HEK293 (cell line): Measurements from ENCODE around the gene RGSL1.

ENCODE experiments used
- CTCF ChIA-PET: fragments of 350-600 bp; formaldehyde crosslinking; extraction: SDS; loops from one replicate; lab custom pipeline; 2021; ENCODE audit warnings: antibody characterized with exemption; lab: Yijun Ruan, JAX
- POLR2A ChIA-PET: fragments of 300-600 bp; formaldehyde crosslinking; extraction: SDS; loops from one replicate; lab custom pipeline; 2020; ENCODE audit warnings: antibody characterized with exemption, inconsistent platforms; lab: Yijun Ruan, JAX
- H3K27ac ChIP-seq: fragments of 200-500 bp; sonication (Bioruptor generic); 2 replicates; pipeline ENCODE4 v1.5.1; 2014; ENCODE audit warnings: low read depth, low read length, control low read depth, inconsistent platforms; ENCODE audit errors: extremely low read depth
- H3K36me3 ChIP-seq, 2 experiments: fragments of 200-500 bp in 1 of 2; sonication (Bioruptor generic) in 1 of 2; 1 replicate in 1 of 2; 2 replicates in 1 of 2; pipeline ENCODE4 v1.5.1; 2014 to 2017; ENCODE audit warnings: inconsistent platforms in 2 of 2, low read length in 2 of 2; ENCODE audit not compliant: control insufficient read depth in 2 of 2, insufficient read depth in 1 of 2
- H3K4me1 ChIP-seq: fragments of 200-500 bp; sonication (Bioruptor generic); 2 replicates; pipeline ENCODE4 v1.5.1; 2014; ENCODE audit warnings: mild to moderate bottlenecking, low read length, inconsistent platforms; ENCODE audit not compliant: control insufficient read depth, insufficient read depth
- H3K4me3 ChIP-seq: 2 replicates; pipeline ENCODE4 v1.5.1; 2011; ENCODE audit warnings: low read depth, mild to moderate bottlenecking, control low read depth, low read length, moderate library complexity
- H3K9me3 ChIP-seq: fragments of 200-500 bp; sonication (Bioruptor generic); 2 replicates; pipeline ENCODE4 v1.5.1; 2014; ENCODE audit warnings: low read depth, low read length, inconsistent platforms; ENCODE audit not compliant: control insufficient read depth, insufficient read depth
- BCL11A ChIP-seq: fragments of 450-650 bp; formaldehyde crosslinking; IDR thresholded peaks from 2 replicates; pipeline ENCODE4 v1.5.1; 2016; ENCODE audit warnings: low read depth, missing biosample characterization, missing genetic modification characterization
- FEZF1 ChIP-seq: fragments of 450-650 bp; formaldehyde crosslinking; IDR thresholded peaks from 2 replicates; pipeline ENCODE4 v1.5.1; 2016; ENCODE audit warnings: missing biosample characterization, missing genetic modification characterization
- PRDM2 ChIP-seq: fragments of 450-650 bp; formaldehyde crosslinking; IDR thresholded peaks from 2 replicates; pipeline ENCODE4 v1.5.1; 2016; ENCODE audit warnings: missing biosample characterization, missing genetic modification characterization, borderline replicate concordance
- PRDM4 ChIP-seq: fragments of 450-650 bp; formaldehyde crosslinking; IDR thresholded peaks from 2 replicates; pipeline ENCODE4 v1.5.1; 2017; ENCODE audit warnings: missing biosample characterization, missing genetic modification characterization
- SCRT1 ChIP-seq: fragments of 450-650 bp; formaldehyde crosslinking; IDR thresholded peaks from 2 replicates; pipeline ENCODE4 v1.5.1; 2016; ENCODE audit warnings: missing biosample characterization, missing genetic modification characterization, borderline replicate concordance
- ZBTB10 ChIP-seq: fragments of 450-650 bp; formaldehyde crosslinking; IDR thresholded peaks from 2 replicates; pipeline ENCODE4 v1.5.1; 2016; ENCODE audit warnings: missing biosample characterization, missing genetic modification characterization
- ZEB2 ChIP-seq: fragments of 450-650 bp; formaldehyde crosslinking; IDR thresholded peaks from 2 replicates; pipeline ENCODE4 v1.5.1; 2016; ENCODE audit warnings: missing biosample characterization, missing genetic modification characterization
- ZFP37 ChIP-seq: fragments of 450-650 bp; formaldehyde crosslinking; IDR thresholded peaks from 2 replicates; pipeline ENCODE4 v1.5.1; 2016; ENCODE audit warnings: missing biosample characterization, missing genetic modification characterization
- ZFP41 ChIP-seq: fragments of 450-650 bp; formaldehyde crosslinking; IDR thresholded peaks from 2 replicates; pipeline ENCODE4 v1.5.1; 2016; ENCODE audit warnings: missing biosample characterization, missing genetic modification characterization, borderline replicate concordance
- ZNF114 ChIP-seq: fragments of 450-650 bp; formaldehyde crosslinking; IDR thresholded peaks from 2 replicates; pipeline ENCODE4 v1.5.0; 2017; ENCODE audit warnings: missing biosample characterization, missing genetic modification characterization
- ZNF174 ChIP-seq: fragments of 450-650 bp; formaldehyde crosslinking; IDR thresholded peaks from 2 replicates; pipeline ENCODE4 v1.5.0; 2017; ENCODE audit warnings: missing biosample characterization, mild to moderate bottlenecking, missing genetic modification characterization
- ZNF184 ChIP-seq: fragments of 450-650 bp; IDR thresholded peaks from 2 replicates; pipeline ENCODE4 v1.5.1; 2018; ENCODE audit warnings: missing biosample characterization, mild to moderate bottlenecking, missing genetic modification characterization
- ZNF274 ChIP-seq, 2 experiments: fragments of 200-500 bp in 1 of 2; fragments of 450-650 bp in 1 of 2; sonication (Bioruptor generic) in 1 of 2; formaldehyde crosslinking in 1 of 2; IDR thresholded peaks; 2 replicates each; pipeline versions ENCODE4 v1.5.1 to v1.6.1; 2014 to 2016; ENCODE audit warnings: borderline replicate concordance in 1 of 2, inconsistent platforms in 1 of 2, low read length in 1 of 2, missing biosample characterization in 1 of 2, missing genetic modification characterization in 1 of 2
- ZNF335 ChIP-seq: fragments of 450-650 bp; formaldehyde crosslinking; conservative IDR thresholded peaks from 2 replicates; pipeline ENCODE4 v1.5.1; 2016; ENCODE audit warnings: missing biosample characterization, missing genetic modification characterization
- ZNF350 ChIP-seq: fragments of 450-650 bp; formaldehyde crosslinking; IDR thresholded peaks from 2 replicates; pipeline ENCODE4 v1.5.0; 2017; ENCODE audit warnings: missing biosample characterization, mild to moderate bottlenecking, missing genetic modification characterization
- ZNF391 ChIP-seq: fragments of 450-650 bp; formaldehyde crosslinking; IDR thresholded peaks from 2 replicates; pipeline ENCODE4 v1.5.1; 2016; ENCODE audit warnings: low read depth, missing biosample characterization, missing genetic modification characterization, borderline replicate concordance
- ZNF398 ChIP-seq: fragments of 450-650 bp; formaldehyde crosslinking; IDR thresholded peaks from 2 replicates; pipeline ENCODE4 v1.5.1; 2017; ENCODE audit warnings: missing biosample characterization, missing genetic modification characterization
- ZNF513 ChIP-seq: fragments of 450-650 bp; IDR thresholded peaks from 2 replicates; pipeline ENCODE4 v1.5.1; 2018; ENCODE audit warnings: missing biosample characterization, missing genetic modification characterization
- ZNF580 ChIP-seq: fragments of 450-650 bp; formaldehyde crosslinking; IDR thresholded peaks from 2 replicates; pipeline ENCODE4 v1.5.1; 2016; ENCODE audit warnings: missing biosample characterization, missing genetic modification characterization
- ZNF629 ChIP-seq: fragments of 450-650 bp; formaldehyde crosslinking; IDR thresholded peaks from 2 replicates; pipeline ENCODE4 v1.5.1; 2017; ENCODE audit warnings: missing biosample characterization, missing genetic modification characterization
- ZNF777 ChIP-seq: fragments of 450-650 bp; formaldehyde crosslinking; IDR thresholded peaks from 2 replicates; pipeline ENCODE4 v1.5.1; 2017; ENCODE audit warnings: missing biosample characterization, missing genetic modification characterization, borderline replicate concordance

The RGSL1 gene

GRCh38 chr1:182549811-182550210 is 99.9 kb downstream of the RGSL1 start:
- ChIA-PET POLR2A (no interaction called here), CTCF (no interaction called here)
- Histone ChIP-seq H3K4me1 (no peaks in the 10 kb centered on the region), H3K36me3 (no peaks in the 10 kb centered on the region), H3K4me3 (no peak overlapping the region), H3K27ac (no peak overlapping the region), H3K9me3 (no peaks in the 10 kb centered on the region)
- TF ChIP-seq SCRT1 (tag by site-specific recombination) (no peak), ZNF398 (no peak), ZNF274 (IDR thresholded peaks at IDR 0.05; ENCODE audit: low read length) (no peak), ZNF274 (tag by site-specific recombination; IDR thresholded peaks at IDR 0.05; ENCODE audit: borderline replicate concordance) (no peak), ZNF335 (no peak), ZNF580 (tag by site-specific recombination) (no peak), ZNF114 (tag by site-specific recombination) (no peak), BCL11A (tag by site-specific recombination) (no peak), ZEB2 (tag by site-specific recombination) (no peak), FEZF1 (tag by site-specific recombination) (no peak), ZNF391 (tag by site-specific recombination) (no peak), ZNF777 (tag by site-specific recombination) (no peak), ZNF350 (tag by site-specific recombination) (no peak), ZNF513 (tag by site-specific recombination) (no peak), ZFP41 (tag by site-specific recombination) (no peak), PRDM4 (no peak), ZNF174 (tag by site-specific recombination) (no peak), ZFP37 (tag by site-specific recombination) (no peak), ZNF629 (tag by site-specific recombination) (no peak)

GRCh38 chr1:182552527-182552926 is 102.6 kb downstream of the RGSL1 start:
- ChIA-PET CTCF (no interaction called here), POLR2A (no interaction called here)
- no peak overlapping the region for H3K27ac ChIP-seq
- no peaks in the 10 kb centered on the region for H3K36me3 ChIP-seq
- no peak overlapping the region for H3K4me3 ChIP-seq
- H3K9me3 ChIP-seq, result no peaks in the 10 kb centered on the region
- H3K4me1 ChIP-seq, result no peaks in the 10 kb centered on the region
- no peak for TF ChIP-seq PRDM2 (tag by site-specific recombination)
- no peak for TF ChIP-seq ZBTB10 (tag by site-specific recombination)
- TF ChIP-seq ZNF184, result no peak
